Glomerular visceral epithelial cell (primary cell): ENCODE data around the gene PRR9.
"Not testable (repeated sequence)": the region's sequence is repeated elsewhere in the genome, so short reads cannot be mapped to it uniquely, and the experiment has no call there.

Experiments
- DNase-seq: peaks from one replicate; pipeline ENCODE4 v3.0.0-alpha.2; 2016; ENCODE audit errors: extremely low spot score

PRR9 gene

GRCh38 chr1:153217212-153217611 lies at the start of gene PRR9:
PRR9 (plus strand) TSS chr1:153217584; CDS start chr1:153218145, 561 bp downstream.
- DNase-seq, result no peak

GRCh38 chr1:153168686-153169085 lies 48.7 kb upstream of the PRR9 start:
- DNase-seq, result no peak

GRCh38 chr1:153174624-153175023 lies 42.8 kb upstream of the PRR9 start:
- no peak for DNase-seq

- DNase-seq, result no peak
Observed at GRCh38 chr1:153178922-153179321, 38.5 kb upstream of the PRR9 start.

- no peak for DNase-seq
Observed at GRCh38 chr1:153180556-153180955, 36.8 kb upstream of the PRR9 start.

- DNase-seq, result not testable (repeated sequence)
Observed at GRCh38 chr1:153188301-153188700, 29.1 kb upstream of the PRR9 start.

- no peak for DNase-seq
Observed at GRCh38 chr1:153190373-153190772, 27.0 kb upstream of the PRR9 start.

- DNase-seq, result no peak
Observed at GRCh38 chr1:153192697-153193096, 24.7 kb upstream of the PRR9 start.

GRCh38 chr1:153194331-153195050 lies 22.9 kb upstream of the PRR9 start:
- DNase-seq, result no peak

GRCh38 chr1:153195216-153195615 lies 22.2 kb upstream of the PRR9 start:
- DNase-seq, result no peak

- DNase-seq, result no peak
Observed at GRCh38 chr1:153202006-153202405, 15.4 kb upstream of the PRR9 start.

GRCh38 chr1:153203130-153203529 lies 14.3 kb upstream of the PRR9 start, which contains the start of gene LELP1:
LELP1 (plus strand) TSS chr1:153203430; CDS start chr1:153204708, 1,278 bp downstream.
- DNase-seq, result no peak

GRCh38 chr1:153206631-153207030 lies 10.8 kb upstream of the PRR9 start:
- no peak for DNase-seq

GRCh38 chr1:153210206-153210605 lies 7.2 kb upstream of the PRR9 start:
- DNase-seq, result no peak

- DNase-seq, result no peak
Observed at GRCh38 chr1:153212201-153212600, 5.2 kb upstream of the PRR9 start.

- DNase-seq, result no peak
Observed at GRCh38 chr1:153213519-153213918, 3.9 kb upstream of the PRR9 start.

GRCh38 chr1:153217744-153218416 lies 496 bp downstream of the PRR9 start:
- no peak for DNase-seq

- DNase-seq, result no peak
Observed at GRCh38 chr1:153220606-153221303, 3.4 kb downstream of the PRR9 start.

GRCh38 chr1:153223040-153223891 lies 5.9 kb downstream of the PRR9 start:
- peak; percentile 46 for DNase-seq

- no peak for DNase-seq
Observed at GRCh38 chr1:153227810-153228209, 10.4 kb downstream of the PRR9 start.

GRCh38 chr1:153228491-153228890 lies 11.1 kb downstream of the PRR9 start:
- DNase-seq, result no peak
